HG02840 (cell line): ENCODE data around the gene VWA5A.
A peak's percentile ranks its signal among the peaks of the same experiment; 100 is the strongest.

Experiments used
- ATAC-seq: cut with Tn5 transposase; IDR thresholded peaks from one replicate; pipeline ENCODE4 v1.9.1; 2021; ENCODE audit warnings: mild to moderate bottlenecking, moderate library complexity, moderate number of reproducible peaks; ENCODE audit not compliant: unreplicated experiment, low FRiP score

The VWA5A gene, protein sequence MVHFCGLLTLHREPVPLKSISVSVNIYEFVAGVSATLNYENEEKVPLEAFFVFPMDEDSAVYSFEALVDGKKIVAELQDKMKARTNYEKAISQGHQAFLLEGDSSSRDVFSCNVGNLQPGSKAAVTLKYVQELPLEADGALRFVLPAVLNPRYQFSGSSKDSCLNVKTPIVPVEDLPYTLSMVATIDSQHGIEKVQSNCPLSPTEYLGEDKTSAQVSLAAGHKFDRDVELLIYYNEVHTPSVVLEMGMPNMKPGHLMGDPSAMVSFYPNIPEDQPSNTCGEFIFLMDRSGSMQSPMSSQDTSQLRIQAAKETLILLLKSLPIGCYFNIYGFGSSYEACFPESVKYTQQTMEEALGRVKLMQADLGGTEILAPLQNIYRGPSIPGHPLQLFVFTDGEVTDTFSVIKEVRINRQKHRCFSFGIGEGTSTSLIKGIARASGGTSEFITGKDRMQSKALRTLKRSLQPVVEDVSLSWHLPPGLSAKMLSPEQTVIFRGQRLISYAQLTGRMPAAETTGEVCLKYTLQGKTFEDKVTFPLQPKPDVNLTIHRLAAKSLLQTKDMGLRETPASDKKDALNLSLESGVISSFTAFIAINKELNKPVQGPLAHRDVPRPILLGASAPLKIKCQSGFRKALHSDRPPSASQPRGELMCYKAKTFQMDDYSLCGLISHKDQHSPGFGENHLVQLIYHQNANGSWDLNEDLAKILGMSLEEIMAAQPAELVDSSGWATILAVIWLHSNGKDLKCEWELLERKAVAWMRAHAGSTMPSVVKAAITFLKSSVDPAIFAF

DNA sequence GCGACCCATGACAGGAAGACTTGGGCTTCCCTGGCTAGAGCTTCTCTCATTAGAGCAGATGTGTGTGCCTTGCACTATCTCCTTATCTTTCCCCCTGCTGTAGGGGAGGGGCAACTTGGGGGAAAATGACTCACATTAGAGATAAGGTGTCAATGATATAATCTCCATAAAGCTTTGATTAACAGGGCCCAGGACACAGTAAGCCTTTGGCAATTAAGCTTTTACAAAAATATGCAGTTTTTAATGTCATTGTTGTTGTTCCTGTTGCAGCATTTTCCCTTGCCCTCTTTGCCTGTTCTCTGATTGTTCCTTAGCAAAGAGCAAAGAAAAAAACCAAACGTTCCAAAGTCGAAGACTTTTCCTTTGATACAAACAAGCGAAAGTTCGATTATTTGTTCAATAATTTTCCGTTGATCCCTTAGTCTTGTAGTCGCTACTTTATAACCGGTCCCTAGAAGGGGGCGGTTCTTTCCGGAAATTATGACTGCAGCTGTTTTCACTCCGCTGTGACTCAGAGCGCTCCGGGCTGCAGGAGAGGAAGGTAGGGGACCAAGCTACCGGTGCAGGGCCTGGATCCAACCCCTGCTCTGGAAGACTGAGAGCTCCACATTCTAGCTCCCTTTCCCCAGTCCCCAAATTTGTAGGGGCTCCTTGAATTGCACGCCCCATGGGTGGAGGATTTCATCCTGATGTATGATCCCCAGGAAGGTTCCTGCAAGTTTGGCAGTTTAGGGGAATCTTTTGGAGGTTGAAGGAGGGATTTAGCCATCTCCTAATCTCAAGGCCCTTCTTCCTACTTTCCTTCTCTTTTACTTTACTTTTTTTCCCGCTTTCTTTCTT, at the start of gene VWA5A:
TSS of gene VWA5A (plus strand) at position 509 of the 840 bp plus-strand sequence. CDS start 2,062 bp downstream, outside the sequence.
- peak; percentile 100 for ATAC-seq

DNA sequence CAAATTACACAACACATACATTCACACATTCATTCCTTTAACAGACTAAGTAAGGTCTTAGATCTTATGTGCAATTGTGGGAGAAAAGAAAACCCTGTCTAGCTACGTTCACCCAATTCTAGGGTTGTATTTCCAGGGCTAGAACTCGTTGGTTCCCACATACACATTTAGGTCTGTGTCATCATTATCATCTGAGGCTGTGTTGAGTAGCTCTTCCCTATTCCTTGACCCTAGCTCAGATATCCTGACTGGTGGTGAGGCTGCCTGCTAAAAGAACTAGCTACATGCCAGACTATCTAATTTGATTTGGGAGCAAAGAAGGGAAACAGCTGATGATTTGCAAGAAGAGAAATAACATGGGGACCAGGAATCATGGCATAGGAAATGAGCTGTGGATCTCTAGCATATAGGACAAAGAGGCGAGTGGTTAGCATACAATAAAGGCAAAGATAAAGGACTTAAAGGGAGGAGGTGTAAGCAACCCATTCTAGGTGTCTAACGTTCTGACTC, 46.6 kb upstream of the VWA5A start:
- no peak for ATAC-seq

DNA sequence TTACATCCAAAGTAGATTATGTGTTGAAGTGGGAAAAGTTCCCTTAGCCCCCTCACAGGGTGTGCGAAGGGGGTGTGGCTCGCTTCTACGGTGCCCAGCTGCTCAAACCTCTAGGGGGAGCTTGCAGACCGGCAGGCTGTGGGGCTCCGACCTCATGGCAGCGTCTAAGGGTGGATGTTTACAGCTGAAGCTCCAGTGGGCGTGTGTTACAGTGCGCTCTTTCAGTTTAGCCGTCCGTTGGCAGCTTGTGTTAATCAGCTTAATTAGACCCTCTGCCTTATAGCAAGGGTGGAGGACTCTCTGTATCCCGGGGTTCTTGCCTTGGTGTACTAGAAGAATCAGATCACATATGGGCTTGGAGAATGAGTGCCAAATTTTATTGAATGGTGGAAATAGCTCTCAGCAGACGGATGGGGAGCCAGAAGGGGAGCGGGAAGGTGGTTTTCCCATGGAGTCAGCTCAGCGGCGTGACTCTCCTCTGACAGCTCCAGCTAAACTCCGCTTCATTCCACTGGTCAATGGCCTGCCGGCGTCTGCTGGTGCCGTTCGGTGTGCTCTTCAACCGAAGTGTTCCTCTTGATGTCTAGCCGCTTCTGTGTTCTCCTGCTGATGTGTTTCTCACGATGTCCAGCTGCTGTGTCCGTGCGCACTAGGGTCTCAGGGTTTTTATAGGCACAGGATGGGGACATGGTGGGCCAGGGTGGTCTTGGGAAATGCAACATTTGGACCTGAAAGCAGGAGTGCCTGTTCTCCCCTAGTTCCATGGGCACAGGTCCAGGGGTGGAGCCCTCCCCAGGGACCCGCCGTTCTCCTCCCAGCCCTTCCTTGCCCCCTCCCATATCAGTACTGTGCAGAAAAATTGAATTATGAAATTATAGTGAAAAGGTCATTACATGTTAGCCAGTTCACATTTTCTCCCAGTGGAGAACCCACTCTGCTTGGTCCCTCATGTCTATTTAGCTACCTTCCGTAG, 45.5 kb upstream of the VWA5A start:
- ATAC-seq = peak; percentile 66

DNA sequence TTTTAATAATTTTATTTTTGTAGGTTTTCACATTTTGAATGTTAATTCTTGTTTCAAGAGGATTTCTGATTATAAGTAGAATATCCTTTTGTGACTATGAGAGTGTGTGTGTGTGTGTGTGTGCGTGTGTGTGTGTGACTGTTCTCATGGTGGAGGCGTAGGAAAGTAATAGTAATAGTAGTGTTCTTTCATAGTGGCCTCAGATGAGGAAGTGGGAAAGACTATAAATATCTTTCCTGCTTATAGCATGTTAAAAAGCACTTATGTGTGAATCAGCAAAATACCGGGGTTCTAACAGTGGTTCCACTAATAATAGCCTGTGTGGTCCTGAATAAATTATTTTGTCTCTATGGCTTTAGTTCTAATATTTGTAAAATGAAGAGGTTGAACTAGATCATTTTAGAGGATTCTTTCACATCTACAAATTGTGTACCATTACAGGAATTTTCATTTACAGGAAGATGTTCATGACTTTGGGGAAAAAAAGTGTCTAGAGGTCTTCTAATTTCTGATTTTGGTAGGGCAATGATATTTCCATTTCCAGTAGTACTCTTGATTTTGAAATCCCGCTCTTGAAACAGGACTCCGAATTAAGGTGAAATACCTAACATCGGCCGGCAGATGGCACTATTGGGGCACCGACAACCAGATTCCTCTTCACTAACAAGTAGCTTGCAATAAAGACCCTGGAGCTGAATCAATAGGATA, 44.2 kb upstream of the VWA5A start:
- ATAC-seq = peak; percentile 78

DNA sequence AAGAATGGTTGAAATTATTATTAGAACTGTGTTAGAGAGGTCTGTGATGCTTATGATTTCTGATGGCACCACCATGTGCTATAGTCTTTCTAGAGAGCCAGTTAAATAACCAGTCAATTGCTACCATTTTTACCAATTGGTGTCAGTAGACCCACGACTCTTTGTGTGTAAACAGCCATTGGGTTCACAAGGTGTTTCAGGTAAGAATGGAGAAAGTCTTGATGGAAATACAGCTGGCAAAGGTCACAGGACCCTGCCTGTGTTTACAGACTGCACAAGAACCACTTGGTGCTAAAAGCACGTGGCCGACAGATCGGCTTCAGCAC, 43.7 kb upstream of the VWA5A start:
- no peak for ATAC-seq

DNA sequence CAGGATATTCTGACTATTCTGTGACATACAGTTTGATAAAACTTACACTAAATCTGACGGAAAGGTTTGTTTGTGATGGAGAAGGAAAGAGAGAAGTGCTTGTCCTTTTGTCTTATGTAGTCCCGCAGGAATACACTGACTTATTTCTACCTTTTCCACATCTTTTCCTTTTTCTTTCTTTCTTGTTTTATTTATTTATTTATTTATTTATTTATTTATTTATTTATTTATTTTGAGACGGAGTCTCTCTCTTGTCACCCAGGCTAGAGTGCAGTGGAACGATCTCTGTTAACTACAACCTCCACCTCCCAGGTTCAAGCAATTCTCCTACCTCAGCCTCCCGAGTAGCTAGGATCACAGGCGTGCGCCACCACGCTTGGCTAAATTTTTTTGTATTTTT, 43.1 kb upstream of the VWA5A start:
- no peak for ATAC-seq

DNA sequence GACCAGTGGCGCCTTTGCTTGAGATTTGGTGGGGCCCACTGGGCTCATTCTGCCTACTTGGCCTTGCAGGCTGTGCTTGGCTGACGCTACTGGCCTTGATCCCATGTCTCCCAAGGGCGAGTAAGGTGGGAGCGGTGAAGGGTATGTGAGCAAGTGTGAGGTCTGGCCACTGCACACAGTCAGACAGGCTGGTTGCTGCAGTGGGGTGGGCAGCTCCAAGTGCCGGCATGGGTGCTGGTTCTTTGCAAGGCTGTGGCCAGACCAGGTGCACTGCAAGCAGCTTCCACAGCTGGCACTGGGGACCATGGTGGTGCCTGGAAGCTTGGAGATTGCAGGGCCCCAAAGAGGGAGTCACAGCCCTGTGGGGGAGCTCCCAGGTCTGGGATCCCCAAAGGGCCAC, 40.7 kb upstream of the VWA5A start:
- ATAC-seq = no peak

DNA sequence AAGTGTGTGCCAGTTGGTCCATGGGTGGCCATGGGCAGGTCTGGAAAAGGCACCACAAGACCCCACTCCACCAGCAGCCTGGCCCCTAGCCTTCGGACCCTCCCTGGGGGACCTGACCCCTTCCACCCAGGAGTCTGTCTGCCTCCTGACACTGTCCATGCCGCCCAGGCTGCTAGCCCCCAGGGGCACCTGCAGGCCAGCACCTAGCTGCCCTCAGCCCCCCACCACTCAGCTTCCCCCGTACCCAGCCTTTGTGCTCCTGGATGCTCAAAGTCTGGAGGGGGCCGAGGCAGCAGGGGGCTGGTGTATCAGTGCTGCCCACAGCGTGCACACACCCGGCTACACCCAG, 39.8 kb upstream of the VWA5A start:
- no peak for ATAC-seq

DNA sequence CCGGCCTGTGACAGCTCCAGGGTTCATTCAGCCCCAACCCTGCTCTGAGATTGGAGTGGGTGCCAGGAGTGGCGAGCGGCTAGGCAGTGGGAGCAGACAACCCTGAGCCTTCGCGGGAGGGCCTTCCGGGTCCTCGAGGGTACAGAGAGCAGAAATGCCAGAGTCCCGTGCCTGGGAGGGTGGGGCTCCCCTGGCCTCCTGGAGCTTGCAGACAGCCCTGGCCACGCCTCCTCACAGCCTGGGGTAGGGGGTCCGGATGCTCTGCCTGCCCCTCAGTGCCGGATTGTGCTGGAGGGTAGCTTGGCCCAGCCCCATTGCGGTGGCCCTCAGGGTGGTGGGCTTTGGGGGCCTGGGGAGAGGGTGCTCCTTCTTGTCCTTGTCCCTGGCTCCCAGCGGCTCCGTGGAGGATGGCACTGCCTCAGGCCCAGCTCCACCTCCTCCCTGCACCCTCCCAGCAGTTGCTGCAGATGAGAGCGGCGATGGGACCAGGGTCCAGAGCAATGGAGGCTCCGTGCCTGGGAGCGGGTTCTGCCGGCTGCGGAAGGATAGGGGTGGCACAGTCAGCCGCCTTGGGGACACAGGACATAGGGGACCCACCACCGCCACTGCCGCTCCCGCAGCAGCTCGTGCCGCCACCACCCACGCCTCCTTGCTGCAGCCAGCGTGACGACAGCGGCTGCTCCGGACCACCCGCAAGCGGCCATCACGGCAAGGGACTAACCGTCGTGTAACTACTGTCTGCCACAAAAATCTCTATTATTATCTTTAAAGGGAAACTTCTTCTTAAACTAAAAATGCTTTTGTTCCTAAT, 39.2 kb upstream of the VWA5A start:
- ATAC-seq = no peak

DNA sequence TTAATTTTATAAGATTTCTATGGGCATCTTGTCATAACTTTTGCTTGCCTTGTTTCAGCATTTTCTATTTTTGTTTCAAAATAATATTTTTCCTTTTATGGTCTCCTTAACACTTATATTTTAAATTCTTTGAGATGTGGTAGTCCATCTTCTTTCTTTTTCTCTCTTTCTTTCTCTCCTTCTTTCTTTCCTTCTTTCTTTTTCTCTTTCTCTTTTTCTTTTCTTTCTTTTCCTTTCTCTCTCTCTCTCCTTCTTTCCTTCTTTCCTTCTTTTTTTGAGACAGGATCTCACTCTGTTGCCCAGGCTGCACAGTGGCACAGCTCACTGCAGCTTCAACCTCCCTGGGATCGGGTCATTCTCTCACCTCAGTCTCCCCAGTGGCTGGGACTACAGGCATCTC, 38.0 kb upstream of the VWA5A start:
- ATAC-seq = no peak

DNA sequence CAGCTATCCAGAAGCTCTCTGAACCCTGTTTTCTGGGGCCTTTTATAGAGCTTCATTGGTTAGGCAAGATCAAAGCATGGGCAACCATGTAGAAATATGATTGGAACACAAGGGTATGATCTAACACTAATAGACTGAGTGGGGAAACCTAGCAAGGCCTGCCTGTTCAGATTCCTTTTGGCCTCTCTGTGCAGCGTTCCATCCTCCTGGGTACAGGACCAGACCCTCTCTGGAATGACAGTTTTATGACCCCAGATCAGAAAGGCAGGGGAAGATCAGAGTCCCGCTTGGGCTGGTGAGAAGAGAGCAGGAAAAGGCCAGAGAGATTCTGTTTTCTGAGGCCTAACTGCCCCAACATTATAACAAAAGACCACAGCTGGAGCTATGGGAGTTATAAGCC, 36.7 kb upstream of the VWA5A start:
- no peak for ATAC-seq

DNA sequence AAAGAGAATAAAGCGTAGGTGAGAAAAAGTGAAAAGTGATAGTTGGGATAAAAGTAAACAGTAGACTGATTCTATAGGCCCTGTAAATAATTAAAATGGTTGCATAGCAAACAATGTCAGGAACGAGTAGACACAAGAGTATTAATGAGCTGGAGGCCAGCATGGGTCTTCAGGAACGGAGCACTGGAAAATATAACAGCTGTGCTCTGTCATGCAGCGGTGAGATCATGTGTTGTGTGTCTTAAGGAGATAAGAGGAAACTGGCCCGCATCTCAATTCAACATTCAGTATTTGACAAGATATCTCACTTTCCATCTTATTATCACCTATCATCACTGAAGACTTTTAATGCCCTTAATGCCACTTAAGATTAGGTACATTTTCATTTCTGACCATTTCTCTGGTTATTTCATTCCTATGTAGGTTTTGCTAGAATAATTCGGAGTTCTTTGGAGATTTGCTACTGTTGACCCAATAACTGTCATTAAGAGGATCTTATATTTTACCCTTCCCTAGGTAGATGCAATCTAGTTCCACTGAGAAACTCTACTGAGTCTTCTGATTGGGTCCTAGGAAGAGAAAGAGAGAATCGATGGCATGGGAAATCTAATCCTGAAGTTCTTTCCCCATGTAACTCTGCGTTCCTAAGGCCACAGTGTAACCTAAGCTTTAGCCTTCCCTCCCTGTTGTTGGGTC, 35.5 kb upstream of the VWA5A start:
- ATAC-seq = no peak

DNA sequence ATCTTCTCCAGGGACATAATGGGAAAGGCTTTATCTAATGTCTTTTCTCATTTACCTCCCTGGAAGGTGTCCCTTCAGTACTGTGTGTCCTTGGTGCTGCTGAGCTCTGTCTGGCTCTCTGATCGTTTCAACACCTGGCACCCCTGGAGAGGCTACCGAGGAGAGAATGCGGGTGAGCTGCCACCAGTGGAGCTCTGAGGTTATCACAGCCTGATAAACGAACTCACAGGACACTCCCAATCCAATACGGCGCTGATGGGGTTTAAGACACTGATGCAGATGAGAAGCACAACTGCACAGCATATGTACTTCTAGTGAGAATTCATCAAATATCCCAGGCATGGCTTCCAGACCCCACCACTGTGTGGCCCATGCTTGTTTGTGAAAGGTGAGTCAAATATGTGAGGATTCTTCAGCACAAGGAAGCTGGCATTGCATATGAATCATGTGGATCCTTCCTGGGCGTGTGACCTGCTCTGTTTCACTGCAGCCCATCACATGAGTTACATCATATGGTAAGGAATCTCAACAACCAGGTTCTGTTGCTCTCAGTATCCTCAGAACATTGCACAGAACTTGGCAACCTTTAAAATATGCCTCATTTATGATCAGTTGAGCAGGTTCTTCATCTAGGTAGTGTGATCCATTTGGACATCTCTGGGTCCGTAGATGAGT, 34.8 kb upstream of the VWA5A start:
- ATAC-seq = no peak

DNA sequence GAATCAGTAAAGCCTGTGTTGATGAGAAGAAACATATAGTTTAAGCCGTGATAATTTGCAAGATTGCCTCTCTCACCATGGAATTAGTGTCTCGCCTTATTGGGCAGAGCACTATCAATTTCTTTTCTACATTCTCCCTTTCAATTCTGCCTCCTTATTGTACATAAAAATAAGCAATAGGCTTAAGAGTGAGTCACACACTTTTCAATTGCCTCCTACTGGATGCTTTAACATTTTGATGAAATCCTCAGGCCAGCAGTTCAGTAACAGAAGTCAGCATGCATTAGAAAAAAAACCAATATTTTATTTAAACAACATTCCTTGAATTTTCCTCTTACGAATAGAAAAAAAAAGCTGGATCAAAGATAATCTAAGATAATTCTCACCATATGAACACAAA, 33.8 kb upstream of the VWA5A start:
- no peak for ATAC-seq

DNA sequence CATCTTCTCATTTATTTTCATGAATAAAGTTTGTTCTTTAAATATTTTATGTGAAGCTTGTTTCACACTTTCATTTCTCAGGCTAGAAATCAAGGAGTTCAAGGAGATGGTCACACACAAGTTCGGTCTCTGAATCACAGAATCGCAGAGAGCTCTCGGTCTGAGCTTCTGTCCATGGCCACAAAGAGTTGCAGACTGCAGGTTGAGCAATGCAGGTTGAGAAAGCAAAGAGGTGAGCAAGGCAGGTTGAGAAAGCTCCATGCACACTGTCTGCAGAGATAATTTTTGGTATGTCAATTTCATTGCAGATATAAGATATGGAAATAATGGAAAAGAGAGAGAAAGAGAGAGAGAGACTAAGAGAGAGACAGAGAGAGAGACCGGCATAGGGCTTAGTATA, 32.9 kb upstream of the VWA5A start:
- no peak for ATAC-seq

DNA sequence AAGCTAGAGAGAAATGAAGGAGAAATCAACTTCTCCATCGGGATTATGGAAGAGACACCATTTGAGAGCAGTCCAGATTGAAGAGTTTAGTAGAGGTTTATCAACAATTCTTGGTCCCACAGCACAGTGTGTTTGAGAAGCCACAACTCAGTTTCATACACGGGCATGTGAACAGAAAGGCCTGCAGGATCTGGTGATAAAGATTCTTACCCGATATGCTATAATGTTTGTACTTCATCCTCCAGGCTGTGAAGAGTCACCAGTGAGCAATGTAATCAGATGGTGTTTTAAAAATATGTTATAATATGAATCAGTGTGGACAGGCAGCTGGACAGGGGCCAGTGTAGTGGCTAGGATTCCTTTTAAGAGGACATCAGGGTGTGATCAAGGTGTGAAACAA, 29.7 kb upstream of the VWA5A start:
- no peak for ATAC-seq
